K562 (cell line): ENCODE results near the gene STXBP6. TPM values are rescaled to one million over a fixed set of nuclear protein-coding genes. Genes with fewer than 3 reads are reported as not detected.

ENCODE experiments used
- ATAC-seq: fragments of 200-7000 bp; cut with Tn5 transposase; 3 replicates; pipeline ENCODE4 v1.9.1; 2020; ENCODE audit warnings: moderate library complexity
- BruUV-seq: library from RNA; stranded (reverse); fragments of 400-500 nt; replicated peaks from 2 replicates; lab custom pipeline; 2021; lab: Mats Ljungman, UMichigan
- CTCF ChIA-PET: fragments of 300-600 bp; formaldehyde crosslinking; extraction: SDS; loops from one replicate; lab custom pipeline; 2021; ENCODE audit warnings: low intra/inter-chr PET ratio; lab: Yijun Ruan, JAX
- POLR2A ChIA-PET: fragments of 300-600, 350-650 bp; sonication (Branson Sonifier 250); formaldehyde crosslinking; extraction: SDS; loops from one replicate; lab custom pipeline; 2021; ENCODE audit warnings: antibody characterized with exemption, inconsistent platforms; lab: Yijun Ruan, JAX
- DNase-seq, 4 experiments: peaks; one replicate each; pipeline versions ENCODE4 v3.0.0 to v3.0.0-alpha.2; 2011 to 2018; ENCODE audit warnings: low spot score in 3 of 4, mixed read lengths in 3 of 4; ENCODE audit errors: extremely low read depth in 1 of 4
- FAIRE-seq: peaks from 2 replicates; lab custom pipeline; 2011; peaks lifted over from hg19 to GRCh38; lab: Jason Lieb, UNC
- H2AFZ ChIP-seq: 2 replicates; pipeline ENCODE4 v1.6.0; 2011; ENCODE audit warnings: low read depth, low read length, control low read depth, inconsistent platforms
- H3K27ac ChIP-seq: fragments of 200-600 bp; 3 replicates; pipeline ENCODE4 v1.8.0; 2011; ENCODE audit warnings: low read depth, mild to moderate bottlenecking, control low read depth, inconsistent platforms, low read length, moderate library complexity, mixed read lengths; ENCODE audit errors: extremely low read depth
- H3K27me3 ChIP-seq, 2 experiments: fragments of 300-600 bp in 1 of 2; 2 replicates in 1 of 2; 3 replicates in 1 of 2; pipeline versions ENCODE4 v1.6.0 to v1.8.0; 2011; ENCODE audit warnings: inconsistent platforms in 2 of 2, low read length in 2 of 2, mild to moderate bottlenecking in 1 of 2, mixed read lengths in 1 of 2, moderate library complexity in 1 of 2; ENCODE audit not compliant: control insufficient read depth in 2 of 2, insufficient read depth in 2 of 2
- H3K36me3 ChIP-seq: fragments of 300-600 bp; 3 replicates; pipeline ENCODE4 v1.8.0; 2011; ENCODE audit warnings: mild to moderate bottlenecking, low read length, inconsistent platforms; ENCODE audit not compliant: control insufficient read depth, insufficient read depth
- H3K4me1 ChIP-seq, 2 experiments: fragments of 200-600 bp in 1 of 2; replicated peaks in 1 of 2; 2 replicates in 1 of 2; 3 replicates in 1 of 2; pipeline versions ENCODE4 v1.5.1 to v1.8.0; 2011; ENCODE audit warnings: inconsistent platforms in 2 of 2, low read length in 2 of 2, mild to moderate bottlenecking in 1 of 2, mixed read lengths in 1 of 2, moderate library complexity in 1 of 2; ENCODE audit not compliant: control insufficient read depth in 2 of 2, insufficient read depth in 2 of 2
- H3K4me2 ChIP-seq: 2 replicates; pipeline ENCODE4 v1.6.1; 2011; ENCODE audit warnings: low read length, control low read depth, inconsistent platforms, mixed read lengths; ENCODE audit not compliant: insufficient read depth
- H3K4me3 ChIP-seq: fragments of 200-600 bp; sonication (generic), shearing (Covaris generic); 2 replicates; pipeline ENCODE4 v1.5.1; 2016; ENCODE audit warnings: control low read depth, inconsistent platforms
- H3K79me2 ChIP-seq: fragments of 200-600 bp; 3 replicates; pipeline ENCODE4 v1.8.0; 2011; ENCODE audit warnings: low read length, inconsistent platforms; ENCODE audit not compliant: control insufficient read depth, insufficient read depth
- H3K9ac ChIP-seq, 2 experiments: 2 replicates each; pipeline versions ENCODE4 v1.6.0 to v1.6.1; 2011; ENCODE audit warnings: low read depth in 2 of 2, low read length in 2 of 2, control low read depth in 1 of 2, inconsistent platforms in 1 of 2, mild to moderate bottlenecking in 1 of 2, mixed read lengths in 1 of 2; ENCODE audit not compliant: insufficient read depth in 1 of 2
- H3K9me1 ChIP-seq: one replicate; pipeline ENCODE4 v1.6.0; 2011; ENCODE audit warnings: inconsistent platforms, mild to moderate bottlenecking, low read length, moderate library complexity; ENCODE audit not compliant: control insufficient read depth, insufficient read depth
- H3K9me3 ChIP-seq: replicated peaks from 2 replicates; pipeline ENCODE4 v1.5.1; 2011; ENCODE audit warnings: low read depth, low read length, inconsistent platforms; ENCODE audit not compliant: control insufficient read depth, insufficient read depth
- H4K20me1 ChIP-seq: replicated peaks from 2 replicates; pipeline ENCODE4 v1.6.1; 2011; ENCODE audit warnings: low read length, inconsistent platforms, mixed read lengths; ENCODE audit not compliant: control insufficient read depth, insufficient read depth
- CCAR2 ChIP-seq: fragments of 200-400 bp; formaldehyde crosslinking; IDR thresholded peaks from 2 replicates; pipeline ENCODE4 v1.6.1; 2017; ENCODE audit warnings: mild to moderate bottlenecking, low read depth, low read length
- CHD1 ChIP-seq: fragments of 200-600 bp; sonication (generic); IDR thresholded peaks from one replicate; pipeline ENCODE4 v1.6.1; 2012; ENCODE audit warnings: mild to moderate bottlenecking, moderate library complexity, low read length, inconsistent platforms
- E2F1 ChIP-seq: sonication (generic); formaldehyde crosslinking; IDR thresholded peaks from 2 replicates; pipeline ENCODE4 v1.8.1; 2023; ENCODE audit warnings: mild to moderate bottlenecking, missing genetic modification reagents, moderate library complexity
- ELF2 ChIP-seq: fragments of 250-450 bp; sonication (Bioruptor Pico); IDR thresholded peaks from 2 replicates; pipeline ENCODE4 v1.5.0; 2021; ENCODE audit warnings: mild to moderate bottlenecking
- EP300 ChIP-seq: IDR thresholded peaks from 2 replicates; pipeline ENCODE4 v1.6.1; 2012; ENCODE audit warnings: low read length, improper control_type of control experiment
- GATAD2A ChIP-seq: fragments of 450-650 bp; IDR thresholded peaks from 2 replicates; pipeline ENCODE4 v1.6.1; 2017
- HMGN3 ChIP-seq: IDR thresholded peaks from 2 replicates; pipeline ENCODE4 v1.6.1; 2011; ENCODE audit warnings: borderline replicate concordance, low read depth, mild to moderate bottlenecking, mixed read lengths, low read length; ENCODE audit not compliant: insufficient read length; ENCODE audit errors: extremely low read depth
- KLF13 ChIP-seq: fragments of 450-650 bp; IDR thresholded peaks from 2 replicates; pipeline ENCODE4 v1.6.1; 2016; ENCODE audit warnings: missing genetic modification characterization, low read depth, mild to moderate bottlenecking, missing compliant biosample characterization, moderate library complexity, borderline replicate concordance
- MEF2A ChIP-seq: IDR thresholded peaks from 2 replicates; pipeline ENCODE4 v1.6.1; 2011; ENCODE audit warnings: low read depth, mild to moderate bottlenecking, low read length, moderate library complexity; ENCODE audit not compliant: control insufficient read depth
- PHF8 ChIP-seq: fragments of 200-600 bp; sonication (generic); IDR thresholded peaks from 2 replicates; pipeline ENCODE4 v1.6.1; 2012; ENCODE audit warnings: mixed run types, mild to moderate bottlenecking, inconsistent platforms, low read length, moderate library complexity, borderline replicate concordance
- RBBP5 ChIP-seq: fragments of 200-600 bp; sonication (generic); IDR thresholded peaks from 2 replicates; pipeline ENCODE4 v1.6.1; 2012; ENCODE audit warnings: borderline replicate concordance, mild to moderate bottlenecking, low read length, control low read depth, inconsistent platforms; ENCODE audit not compliant: insufficient read depth, poor library complexity, severe bottlenecking
- TAF1 ChIP-seq: IDR thresholded peaks from 2 replicates; pipeline ENCODE4 v1.6.1; 2011; ENCODE audit warnings: mild to moderate bottlenecking, low read length, moderate library complexity; ENCODE audit not compliant: insufficient read depth, control insufficient read depth, severe bottlenecking; ENCODE audit errors: extremely low read depth
- ZNF134 ChIP-seq: fragments of 250-450 bp; sonication (Bioruptor Pico); conservative IDR thresholded peaks from 2 replicates; pipeline ENCODE4 v1.4.0; 2020
- ZNF274 ChIP-seq: IDR thresholded peaks from 2 replicates; pipeline ENCODE4 v1.6.1; 2011; ENCODE audit warnings: low read depth, mild to moderate bottlenecking, low read length, moderate library complexity, borderline replicate concordance
- ZNF592 ChIP-seq: fragments of 450-650 bp; IDR thresholded peaks from 2 replicates; pipeline ENCODE4 v1.6.1; 2017; ENCODE audit warnings: antibody characterized with exemption, mild to moderate bottlenecking
- ZSCAN29 ChIP-seq: fragments of 450-650 bp; IDR thresholded peaks from 2 replicates; pipeline ENCODE4 v1.6.1; 2017
- WGBS: fragments of 100-300 bp; shearing (Covaris generic); methylation state at CpG from one replicate; pipeline ENCODE4 v1.1.6; 2016; ENCODE audit warnings: low coverage, mixed read lengths; ENCODE audit not compliant: insufficient coverage; ENCODE audit errors: missing lambda C conversion rate; 5-methylcytosine and 5-hydroxymethylcytosine counted together
- in situ Hi-C: fragments of 300-500 bp; cut with MboI; formaldehyde crosslinking; loops from 4 replicates; pipeline ENCODE4 v1.15.0; 2018; ENCODE audit warnings: inconsistent platforms, mixed read lengths
- intact Hi-C: fragments of 100-400 bp; cut with micrococcal nuclease; formaldehyde crosslinking; loops from 2 replicates; pipeline ENCODE4 v1.14.2; 2022
- polyA plus RNA-seq, 8 experiments: library from polyadenylated mRNA; depleted of rRNA in 4 of 8; stranded (reverse) in 5 of 8; unstranded in 3 of 8; fragments of >200 nt; fragmentation: Nextera tagmentation in 2 of 8; fragmentation: Illumina TruSeq in 1 of 8; extraction: Ambion mirVana in 2 of 8; extraction: Trizol in 1 of 8; gene quantifications; 2 replicates each; pipeline versions ENCODE4 v1.2.1 to v1.2.3, GENCODE V29; 2011 to 2014; ENCODE audit warnings: inconsistent platforms in 1 of 8, missing spikeins in 1 of 8
- total RNA-seq, 7 experiments: library from RNA; depleted of rRNA in 6 of 7; stranded (reverse); fragments of >200 nt in 6 of 7; fragmentation: Illumina TruSeq in 2 of 7; extraction: Trizol in 2 of 7; gene quantifications; 2 replicates each; pipeline versions ENCODE4 v1.2.1 to v1.2.3, GENCODE V29; 2011 to 2021; ENCODE audit warnings: low replicate concordance in 1 of 7

STXBP6 gene
- total and polyA plus RNA-seq, 9 of the 15 experiments (the other 6 are each of a cell fraction or from before 2014, with no cell fraction given), result 0.27 to 0.89 (median 0.59) TPM

- no peak for TF ChIP-seq HMGN3
- TF ChIP-seq ZNF274, result no peak
- TF ChIP-seq GATAD2A, result no peak
Observed at GRCh38 chr14:24858684-24859083, 191.3 kb downstream of the STXBP6 start (continued).

GRCh38 chr14:24858052-24858451 lies 191.9 kb downstream of the STXBP6 start:
- Histone ChIP-seq H2AFZ (no peak overlapping the region), H3K36me3 (no peaks in the 10 kb centered on the region), H3K9me3 (no peaks in the 10 kb centered on the region), H3K27me3 (no peaks in the 10 kb centered on the region), H3K79me2 (no peaks in the 10 kb centered on the region), H3K4me1 (no peaks in the 10 kb centered on the region)
- POLR2A ChIA-PET, result no interaction called here
- in situ Hi-C loops, result no loop called here
- no peak for DNase-seq
- BruUV-seq, result no TSS peak
- 2% methylated on average over 4 of the region's 4 CpGs for WGBS
- no peak for ATAC-seq
- CTCF ChIA-PET, result no interaction called here
- TF ChIP-seq E2F1, result no peak
- TF ChIP-seq KLF13, result no peak
- TF ChIP-seq PHF8, result no peak
- TF ChIP-seq TAF1, result no peak
- TF ChIP-seq CCAR2, result no peak
- no peak for TF ChIP-seq EP300
- no peak for TF ChIP-seq MEF2A
- TF ChIP-seq ZSCAN29, result no peak
- TF ChIP-seq RBBP5, result no peak
- TF ChIP-seq ZNF134, result no peak
- TF ChIP-seq ZNF592, result no peak
- TF ChIP-seq ELF2 (CRISPR knock-in tag), result no peak
- TF ChIP-seq CHD1, result no peak
- TF ChIP-seq, all 486 proteins: peak for 0
- intact Hi-C loops, result no loop called here
- FAIRE-seq, result no peak
- Histone ChIP-seq H3K9ac (no peak overlapping the region), H3K4me3 (no peak overlapping the region), H4K20me1 (no peaks in the 10 kb centered on the region), H3K4me2 (no peak overlapping the region), H3K9me1 (no peaks in the 10 kb centered on the region), H3K27ac (no peak overlapping the region)
